HepG2 (cell line): ENCODE measurements around the gene BCAS3. TPM values are rescaled to one million over a fixed set of nuclear protein-coding genes. Genes with fewer than 3 reads are reported as not detected.

ENCODE experiments used
- ATAC-seq: fragments of 200-7000 bp; cut with Tn5 transposase; 3 replicates; pipeline ENCODE4 v1.9.1; 2020; ENCODE audit warnings: mild to moderate bottlenecking, moderate library complexity
- BruUV-seq: library from RNA; stranded (reverse); fragments of 400-500 nt; replicated peaks from 2 replicates; lab custom pipeline; 2021; lab: Mats Ljungman, UMichigan
- CTCF ChIA-PET: fragments of 300-600 bp; formaldehyde crosslinking; extraction: SDS; loops from one replicate; lab custom pipeline; 2021; ENCODE audit warnings: low total read pairs, inconsistent platforms, low intra/inter-chr PET ratio; lab: Yijun Ruan, JAX
- POLR2A ChIA-PET: fragments of 350-600 bp; sonication (Branson Sonifier 250); formaldehyde crosslinking; loops from one replicate; lab custom pipeline; 2020; ENCODE audit warnings: antibody characterized with exemption, inconsistent platforms; lab: Yijun Ruan, JAX
- DNase-seq: peaks from one replicate; pipeline ENCODE4 v3.0.0-alpha.2; 2015; ENCODE audit warnings: low spot score
- FAIRE-seq: peaks from 3 replicates; lab custom pipeline; 2011; peaks lifted over from hg19 to GRCh38; lab: Jason Lieb, UNC
- H2AFZ ChIP-seq: one replicate; pipeline ENCODE4 v1.6.1; 2011; ENCODE audit warnings: low read length, inconsistent platforms
- H3K27ac ChIP-seq: fragments of 300-600 bp; 3 replicates; pipeline ENCODE4 v1.8.0; 2011; ENCODE audit warnings: mixed run types, mild to moderate bottlenecking, mixed read lengths, low read length, inconsistent platforms; ENCODE audit not compliant: insufficient read depth; ENCODE audit errors: extremely low read length
- H3K27me3 ChIP-seq, 2 experiments: fragments of 200-600 bp in 1 of 2; 2 replicates in 1 of 2; 3 replicates in 1 of 2; pipeline versions ENCODE4 v1.6.0 to v1.8.0; 2011; ENCODE audit warnings: low read length in 2 of 2, mild to moderate bottlenecking in 2 of 2, moderate library complexity in 2 of 2, inconsistent platforms in 1 of 2; ENCODE audit not compliant: insufficient read depth in 2 of 2, control insufficient read depth in 1 of 2
- H3K36me3 ChIP-seq, 2 experiments: fragments of 200-600 bp in 1 of 2; replicated peaks in 1 of 2; 2 replicates in 1 of 2; 3 replicates in 1 of 2; pipeline versions ENCODE4 v1.5.1 to v1.8.0; 2011; ENCODE audit warnings: low read length in 2 of 2, inconsistent platforms in 1 of 2; ENCODE audit not compliant: insufficient read depth in 2 of 2, control insufficient read depth in 1 of 2
- H3K4me1 ChIP-seq: 2 replicates; pipeline ENCODE4 v1.5.1; 2012; ENCODE audit warnings: low read length, inconsistent platforms; ENCODE audit not compliant: insufficient read depth
- H3K4me2 ChIP-seq: 2 replicates; pipeline ENCODE4 v1.6.0; 2011; ENCODE audit warnings: low read depth, low read length, inconsistent platforms
- H3K4me3 ChIP-seq, 3 experiments: fragments of 200-600 bp in 1 of 3; sonication (generic), shearing (Covaris generic) in 1 of 3; replicated peaks in 1 of 3; 2 replicates each; pipeline ENCODE4 v1.5.1; 2011 to 2016; ENCODE audit warnings: low read length in 3 of 3, inconsistent platforms in 2 of 3, low read depth in 2 of 3, mild to moderate bottlenecking in 2 of 3, control low read depth in 1 of 3, mixed read lengths in 1 of 3; ENCODE audit not compliant: insufficient read depth in 1 of 3
- H3K79me2 ChIP-seq: one replicate; pipeline ENCODE4 v1.6.1; 2011; ENCODE audit warnings: low read length, inconsistent platforms; ENCODE audit not compliant: insufficient read depth
- H3K9ac ChIP-seq: 2 replicates; pipeline ENCODE4 v1.6.0; 2011; ENCODE audit warnings: mild to moderate bottlenecking, low read depth, low read length, inconsistent platforms; ENCODE audit not compliant: insufficient read depth
- H3K9me3 ChIP-seq: 2 replicates; pipeline ENCODE4 v1.5.1; 2012; ENCODE audit warnings: mild to moderate bottlenecking, low read length
- H4K20me1 ChIP-seq: 2 replicates; pipeline ENCODE4 v1.6.0; 2011; ENCODE audit warnings: inconsistent platforms, mild to moderate bottlenecking, low read length, moderate library complexity; ENCODE audit not compliant: insufficient read depth
- CTCF ChIP-seq: sonication (generic); formaldehyde crosslinking; IDR thresholded peaks from 2 replicates; pipeline ENCODE4 v1.5.0; 2020; ENCODE audit warnings: mild to moderate bottlenecking, missing genetic modification reagents, moderate library complexity
- KAT2B ChIP-seq: fragments of 150-350 bp; IDR thresholded peaks from 2 replicates; pipeline ENCODE4 v1.6.1; 2014; ENCODE audit warnings: low read depth, low read length, borderline replicate concordance
- MAX ChIP-seq: IDR thresholded peaks from 2 replicates; pipeline ENCODE4 v1.6.1; 2012; ENCODE audit warnings: inconsistent platforms
- NRL ChIP-seq: sonication (generic); formaldehyde crosslinking; IDR thresholded peaks from 2 replicates; pipeline ENCODE4 v1.5.0; 2020; ENCODE audit warnings: missing genetic modification reagents, mild to moderate bottlenecking, moderate library complexity, borderline replicate concordance
- RBAK ChIP-seq: sonication (generic); formaldehyde crosslinking; IDR thresholded peaks from 2 replicates; pipeline ENCODE4 v1.5.1; 2020; ENCODE audit warnings: mild to moderate bottlenecking, missing genetic modification reagents
- RERE ChIP-seq: IDR thresholded peaks from 2 replicates; pipeline ENCODE4 v1.6.1; 2016; ENCODE audit warnings: low read depth, missing genetic modification reagents, missing compliant biosample characterization
- SNRNP70 ChIP-seq: fragments of 200-400 bp; formaldehyde crosslinking; IDR thresholded peaks from 2 replicates; pipeline ENCODE4 v1.6.1; 2017; ENCODE audit warnings: mild to moderate bottlenecking, low read depth, low read length, moderate library complexity
- ZNF549 ChIP-seq: sonication (generic); formaldehyde crosslinking; IDR thresholded peaks from 2 replicates; pipeline ENCODE4 v1.5.0; 2020; ENCODE audit warnings: missing genetic modification reagents
- ZNF567 ChIP-seq: sonication (generic); formaldehyde crosslinking; IDR thresholded peaks from 2 replicates; pipeline ENCODE4 v1.8.1; 2023; ENCODE audit warnings: mild to moderate bottlenecking, missing genetic modification reagents, borderline replicate concordance
- WGBS: methylation state at CpG from one replicate; pipeline ENCODE4 v1.1.6; 2017; ENCODE audit warnings: low lambda C conversion rate; 5-methylcytosine and 5-hydroxymethylcytosine counted together
- in situ Hi-C: cut with HindIII; loops from 2 replicates; pipeline ENCODE4 v1.10.0; 2017; ENCODE audit warnings: low pct_unique_long_range_greater_than_20kb; ENCODE audit not compliant: extremely low pct_ligation_motif_present
- intact Hi-C: fragments of 100-400 bp; cut with micrococcal nuclease; formaldehyde crosslinking; loops from one replicate; pipeline ENCODE4 v1.10.0; 2022; ENCODE audit not compliant: unreplicated experiment
- polyA plus RNA-seq, 8 experiments: library from polyadenylated mRNA; depleted of rRNA in 3 of 8; stranded (reverse) in 7 of 8; unstranded in 1 of 8; fragments of >200 nt; fragmentation: Illumina TruSeq in 4 of 8; extraction: Trizol in 4 of 8; gene quantifications; 2 replicates each; pipeline versions ENCODE4 v1.2.1 to v1.2.3, GENCODE V29; 2011 to 2016; ENCODE audit warnings: low read depth in 4 of 8, missing spikeins in 1 of 8, mixed read lengths in 1 of 8; ENCODE audit not compliant: insufficient read depth in 1 of 8
- total RNA-seq, 5 experiments: library from RNA; depleted of rRNA; stranded (reverse); fragments of >200 nt; fragmentation: Illumina TruSeq; extraction: Trizol; gene quantifications; 2 replicates each; pipeline ENCODE4 v1.2.3, GENCODE V29; 2016; ENCODE audit warnings: low read depth in 1 of 5

BCAS3 gene
- total and polyA plus RNA-seq, 2 of the 13 experiments (the other 11 are each of a cell fraction or from before 2014, with no cell fraction given), result 10.7 to 11.2 TPM

DNA sequence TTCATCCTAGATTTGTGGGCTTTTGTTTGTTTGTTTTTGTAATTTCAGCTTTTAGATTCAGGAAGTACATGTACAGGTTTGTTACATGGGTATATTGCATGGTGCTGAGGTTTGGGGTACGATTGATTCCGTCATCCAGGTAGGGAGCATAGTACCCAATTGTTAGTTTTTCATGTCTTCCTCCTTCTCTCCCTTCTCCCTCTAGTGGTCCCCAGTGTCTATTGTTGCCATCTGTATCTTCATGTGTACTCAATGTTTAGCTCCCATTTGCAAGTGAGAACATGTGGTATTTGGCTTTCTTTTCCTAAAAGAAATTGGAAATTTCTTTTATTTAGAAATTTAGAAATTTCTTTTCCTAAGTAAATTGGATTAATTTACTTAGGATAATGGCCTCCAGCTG, 37.1 kb upstream of the BCAS3 start:
- peaks cover 18% of the 10 kb centered on the region for H4K20me1 ChIP-seq
- H3K79me2 ChIP-seq, result peaks cover 28% of the 10 kb centered on the region
- H2AFZ ChIP-seq, result no peak overlapping the region
- peaks cover 12 to 27% of the 10 kb centered on the region in 2 experiments for H3K36me3 ChIP-seq
- ChIA-PET POLR2A (interaction anchor here (1.3 kb wide), 1 partner anchor 41 kb away, joined by 3 read pairs; the partner anchor contains the start of gene PPM1D), CTCF (no interaction called here)
- FAIRE-seq, result peak; percentile 37
- in situ Hi-C loops (no loop called here), intact Hi-C loops (no loop called here)
- DNase-seq, result peak; percentile 50
- no TSS peak for BruUV-seq
- H3K4me2 ChIP-seq, result no peak overlapping the region
- 88% methylated on average over 2 of the region's 2 CpGs for WGBS
- no peak overlapping the region for H3K27ac ChIP-seq
- H3K4me1 ChIP-seq, result peaks cover 9% of the 10 kb centered on the region; the same call in 1 of the 2 replicates
- H3K9ac ChIP-seq, result no peak overlapping the region
- H3K27me3 ChIP-seq, result no peaks in the 10 kb centered on the region
- no peaks in the 10 kb centered on the region for H3K9me3 ChIP-seq
- TF ChIP-seq CTCF (CRISPR knock-in tag) (peak; percentile 34), SNRNP70 (no peak)
- peak; percentile 64 for ATAC-seq
- no peak overlapping the region for H3K4me3 ChIP-seq

DNA sequence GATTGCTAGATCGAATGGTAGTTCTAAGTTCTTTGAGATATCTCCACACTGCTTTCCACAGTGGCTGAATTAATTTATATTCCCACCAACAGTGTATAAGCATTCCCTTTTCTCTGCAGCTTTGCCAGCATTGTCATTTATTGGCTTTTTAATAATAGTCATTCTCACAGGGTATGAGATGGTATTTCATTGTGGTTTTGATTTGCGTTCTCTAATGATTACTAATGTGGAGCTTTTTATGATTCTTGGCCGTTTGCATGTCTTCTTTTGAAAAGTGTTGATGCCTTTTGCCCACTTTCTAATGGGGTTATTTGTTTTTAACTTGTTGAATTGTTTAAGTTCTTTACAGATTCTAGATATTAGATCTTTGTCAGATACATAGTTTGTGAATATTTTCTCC, 36.5 kb upstream of the BCAS3 start:
- CTCF ChIA-PET, result interaction anchor here (1.6 kb wide), 1 partner anchor 219 kb away, joined by 3 read pairs; no protein-coding TSS in a partner anchor
- Histone ChIP-seq H3K9me3 (no peaks in the 10 kb centered on the region), H3K27ac (no peak overlapping the region), H4K20me1 (peaks cover 18% of the 10 kb centered on the region), H3K79me2 (peaks cover 28% of the 10 kb centered on the region), H3K27me3 (no peaks in the 10 kb centered on the region), H2AFZ (no peak overlapping the region), H3K4me3 (no peak overlapping the region), H3K9ac (no peak overlapping the region), H3K36me3 (peaks cover 8 to 24% of the 10 kb centered on the region in 2 experiments; a peak in 4 of 5 replicates), H3K4me2 (no peak overlapping the region), H3K4me1 (peaks cover 15% of the 10 kb centered on the region)
- WGBS, result 95% methylated on average over 3 of the region's 3 CpGs
- BruUV-seq, result no TSS peak
- POLR2A ChIA-PET, result interaction anchor here (1.3 kb wide), 1 partner anchor 41 kb away, joined by 3 read pairs; the partner anchor contains the start of gene PPM1D
- in situ Hi-C loops (no loop called here), intact Hi-C loops (no loop called here)
- TF ChIP-seq NRL, result no peak
- TF ChIP-seq RBAK (CRISPR knock-in tag), result no peak
- no peak for TF ChIP-seq ZNF567 (CRISPR knock-in tag)
- TF ChIP-seq RERE (CRISPR knock-in tag), result no peak
- TF ChIP-seq KAT2B, result no peak
- TF ChIP-seq MAX, result no peak
- no peak for TF ChIP-seq ZNF549
- ATAC-seq, result no peak
- no peak for FAIRE-seq
- DNase-seq, result no peak
